ENCODE measurements around the gene LRRD1. TPM values are rescaled to one million over a fixed set of nuclear protein-coding genes. Genes with fewer than 3 reads are reported as not detected.
"Not testable (repeated sequence)": the region's sequence is repeated elsewhere in the genome, so short reads cannot be mapped to it uniquely, and the experiment has no call there.

The LRRD1 gene
- total RNA-seq (under 1 TPM in 1 of 2 experiments, not detected in 1; 0.18 TPM), polyA plus RNA-seq (not detected), total RNA-seq (0 to 0.17 (median 0) reads per million in 6 experiments)

DNA sequence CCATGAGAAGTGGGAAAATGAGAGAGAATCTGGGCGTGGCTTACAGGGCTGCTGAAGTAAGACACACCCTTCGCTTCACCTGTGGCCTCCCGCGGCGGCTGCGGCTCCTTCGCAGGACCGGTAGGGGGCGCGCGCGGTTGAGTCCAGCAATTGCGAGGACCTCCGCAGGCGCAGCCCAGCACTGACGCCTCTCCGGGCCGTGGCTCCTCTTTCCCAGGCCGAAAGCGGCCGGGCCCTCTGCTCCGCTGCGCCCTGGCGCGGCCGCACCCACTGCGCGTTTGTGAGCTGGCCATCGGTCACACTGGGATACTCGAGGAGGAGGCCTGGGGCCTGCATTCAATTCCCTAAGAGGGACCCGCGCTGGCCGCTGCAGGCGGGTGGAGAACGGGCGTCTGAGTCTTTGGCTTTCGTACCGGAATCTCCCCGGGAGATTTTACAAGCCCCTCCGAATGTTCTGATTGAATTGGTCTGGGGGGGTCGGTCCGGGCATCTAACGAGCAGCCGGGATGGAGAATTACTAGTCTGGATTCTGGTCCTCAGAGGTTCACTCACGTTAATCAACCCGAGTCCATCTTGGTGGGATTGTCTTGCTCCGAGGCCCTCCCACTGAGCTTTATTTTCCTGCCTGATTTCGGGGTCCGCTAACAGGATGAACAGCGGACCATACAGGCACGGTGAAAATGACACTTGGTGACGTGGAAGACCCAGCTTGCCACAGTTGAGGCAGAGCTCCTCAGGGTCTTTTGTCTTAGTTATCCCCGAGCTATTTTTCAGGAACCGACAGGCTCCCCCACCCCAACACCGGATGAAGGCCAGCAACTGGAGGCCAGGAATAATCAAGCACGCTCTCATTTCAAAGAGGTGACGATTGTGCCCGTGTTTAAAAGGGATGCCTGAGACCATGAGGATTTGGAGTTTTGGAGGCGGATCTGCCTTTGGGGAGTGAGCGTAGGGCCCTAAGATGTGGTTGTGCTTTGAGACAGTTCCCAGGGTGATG, at the start of gene LRRD1:
TSS of gene LRRD1 (minus strand) at position 215 of the 997 bp plus-strand sequence. CDS start 13,940 bp downstream, outside the sequence.
- Mint-ChIP-seq H3K4me3 (peak within 1 kb of the TSS; percentile 81 to 90 (median 85)), H3K27ac (peak within 1 kb of the TSS in 9 of 10 donors; percentile 36 to 86 (median 82)), H3K36me3 (no peaks in the 10 kb centered on the region), H3K9me3 (peaks cover 0 to 5% (median 0%) of the 10 kb centered on the region in 9 donors), H3K4me1 (peaks cover 0 to 15% (median 9%) of the 10 kb centered on the region in 4 donors), H3K27me3 (peaks cover under 1 to 10% (median 5%) of the 10 kb centered on the region in 5 donors)
- POLR2A ChIA-PET: interaction anchor here (0.6 to 0.9 kb wide), 2 partner anchors 66 to 81 kb away, joined by 3 to 6 read pairs; partner anchors contain the start of genes ANKIB1 and KRIT1
- peak; percentile 98 to 99 for ATAC-seq
- DNase-seq: peak; percentile 82 to 93 (median 91)

DNA sequence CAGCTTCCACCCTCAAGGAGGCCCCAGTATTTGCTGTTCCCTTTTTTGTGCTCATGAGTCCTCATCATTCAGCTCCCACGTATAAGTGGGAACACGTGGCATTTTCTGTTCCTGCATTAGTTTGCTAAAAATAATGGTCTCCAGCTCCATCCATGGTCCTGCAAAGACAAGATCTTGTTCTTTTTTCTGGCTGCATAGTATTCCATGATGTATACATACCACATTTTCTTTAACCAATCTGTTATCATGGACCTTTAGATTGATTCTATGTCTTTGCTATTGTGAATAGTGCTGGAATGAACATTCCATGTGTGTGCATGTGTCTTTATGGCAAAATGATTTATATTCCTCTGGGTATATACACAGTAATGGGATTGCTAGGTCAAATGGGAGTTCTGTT, 49.8 kb upstream of the LRRD1 start:
- Mint-ChIP-seq H3K36me3 (peaks cover 24 to 84% (median 57%) of the 10 kb centered on the region in 3 donors), H3K9me3 (peaks cover 0 to 5% (median 0%) of the 10 kb centered on the region in 9 donors), H3K27ac (peak overlapping the region in 1 of 10 donors; percentile 58), H3K4me1 (peaks cover 0 to 7% (median under 1%) of the 10 kb centered on the region in 4 donors), H3K27me3 (no peaks in the 10 kb centered on the region), H3K4me3 (no peak overlapping the region)
- ATAC-seq: no peak
- POLR2A ChIA-PET: no interaction called here
- DNase-seq: no peak

DNA sequence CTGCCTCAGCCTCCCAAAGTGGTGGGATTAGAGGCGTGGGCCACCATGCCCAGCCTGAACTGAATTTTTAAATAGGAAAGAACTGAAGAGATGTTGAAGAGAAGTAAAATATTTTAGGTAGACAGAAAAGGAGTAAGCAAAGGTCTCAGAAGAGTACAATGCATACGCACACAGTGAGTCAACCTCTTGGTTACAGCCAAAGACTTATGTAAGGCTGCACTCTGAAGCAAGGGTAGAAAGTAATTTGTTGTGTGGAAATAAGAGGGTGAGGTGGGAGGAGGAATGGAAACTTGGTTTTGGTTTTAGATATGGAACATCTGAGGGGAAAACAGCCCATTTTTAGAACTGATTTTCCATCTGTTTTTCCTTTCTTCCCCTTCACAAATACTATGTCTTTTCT, 49.2 kb upstream of the LRRD1 start:
- Mint-ChIP-seq H3K4me1 (peaks cover 0 to 7% (median under 1%) of the 10 kb centered on the region in 4 donors), H3K4me3 (no peak overlapping the region), H3K27ac (peak overlapping the region in 2 of 10 donors; percentile 41 to 58), H3K9me3 (peaks cover 0 to 5% (median 0%) of the 10 kb centered on the region in 9 donors), H3K36me3 (peaks cover 24 to 82% (median 56%) of the 10 kb centered on the region in 3 donors), H3K27me3 (no peaks in the 10 kb centered on the region)
- ATAC-seq: no peak
- POLR2A ChIA-PET: no interaction called here
- no peak for DNase-seq

DNA sequence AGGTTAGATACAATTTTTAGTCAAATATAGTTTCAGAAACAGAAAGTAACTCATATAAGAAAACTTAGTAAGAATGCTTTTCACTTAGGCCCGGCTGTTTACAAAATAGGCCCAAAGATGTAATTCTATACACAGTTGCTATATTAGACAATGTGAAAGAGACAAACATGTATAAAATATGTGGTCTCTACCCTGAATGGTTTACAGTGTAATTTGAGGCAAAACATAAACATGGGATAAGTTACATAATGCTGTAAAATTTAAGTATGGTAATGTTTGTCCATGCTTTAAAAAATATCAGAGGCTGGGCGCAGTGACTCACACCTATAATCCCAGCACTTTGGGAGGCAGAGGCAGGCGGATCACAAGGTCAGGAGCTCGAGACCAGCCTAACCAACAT, 48.0 kb upstream of the LRRD1 start:
- peaks cover 0 to 5% (median 0%) of the 10 kb centered on the region in 9 donors for H3K9me3 Mint-ChIP-seq
- no peak for ATAC-seq
- no peak for DNase-seq
- POLR2A ChIA-PET: no interaction called here
- peak overlapping the region in 4 of 10 donors; percentile 1 to 48 (median 25) for H3K27ac Mint-ChIP-seq
- H3K36me3 Mint-ChIP-seq: peaks cover 24 to 75% (median 49%) of the 10 kb centered on the region in 3 donors
- H3K4me1 Mint-ChIP-seq: peaks cover 0 to 7% (median under 1%) of the 10 kb centered on the region in 4 donors
- H3K27me3 Mint-ChIP-seq: no peaks in the 10 kb centered on the region
- H3K4me3 Mint-ChIP-seq: no peak overlapping the region

DNA sequence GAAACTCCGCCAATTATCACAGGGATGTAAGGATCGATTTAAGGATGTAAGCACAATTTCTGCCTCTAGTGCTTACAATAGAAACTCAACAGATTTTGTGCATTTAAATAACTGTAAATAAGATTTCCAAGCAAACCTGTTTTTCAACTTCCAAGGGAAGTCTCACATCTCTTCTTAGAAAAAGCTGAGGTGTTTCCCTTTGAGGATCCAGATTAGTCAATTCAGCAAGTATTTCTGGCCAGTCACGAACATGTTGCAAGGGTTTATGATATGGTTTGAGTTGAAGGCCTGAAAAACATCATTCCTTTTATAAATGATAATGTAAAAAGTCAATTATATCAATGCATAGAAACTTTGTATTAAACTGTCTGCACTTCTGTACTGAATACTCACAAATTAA, 42.8 kb upstream of the LRRD1 start:
- H3K36me3 Mint-ChIP-seq: peaks cover 10 to 82% (median 47%) of the 10 kb centered on the region in 3 donors
- H3K4me3 Mint-ChIP-seq: no peak overlapping the region
- no peak overlapping the region for H3K27ac Mint-ChIP-seq
- POLR2A ChIA-PET: no interaction called here
- DNase-seq (no peak), ATAC-seq (no peak)
- no peaks in the 10 kb centered on the region for H3K4me1 Mint-ChIP-seq
- no peaks in the 10 kb centered on the region for H3K9me3 Mint-ChIP-seq
- no peaks in the 10 kb centered on the region for H3K27me3 Mint-ChIP-seq

DNA sequence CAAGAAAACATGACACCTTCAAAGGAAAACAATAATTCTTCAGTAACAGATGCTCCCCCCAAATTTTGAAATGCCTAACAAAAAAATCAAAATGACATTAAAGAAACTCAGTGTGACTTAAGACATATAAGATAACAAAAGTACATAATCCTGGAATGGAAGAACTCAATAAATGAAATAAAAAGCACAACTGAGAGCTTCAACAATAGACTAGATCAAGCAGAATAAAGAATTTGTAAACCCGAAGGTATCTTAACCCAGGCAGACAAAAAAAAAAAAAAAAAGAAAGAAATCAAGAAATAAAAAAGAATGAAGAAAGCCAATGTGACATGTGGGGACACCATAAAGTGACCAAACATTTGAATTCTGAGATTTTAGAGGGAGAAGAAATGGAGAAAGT, 27.7 kb upstream of the LRRD1 start:
- POLR2A ChIA-PET: interaction anchor here (0.7 kb wide), 1 partner anchor 209 kb away, joined by 4 read pairs; no protein-coding TSS in a partner anchor
- H3K36me3 Mint-ChIP-seq: peaks cover 40 to 89% (median 74%) of the 10 kb centered on the region in 3 donors
- DNase-seq (no peak), ATAC-seq (no peak)
- H3K27me3 Mint-ChIP-seq: no peaks in the 10 kb centered on the region
- H3K9me3 Mint-ChIP-seq: peaks cover 10 to 29% (median 19%) of the 10 kb centered on the region in 9 donors
- H3K27ac Mint-ChIP-seq: peak overlapping the region in 1 of 10 donors; percentile 9
- peak overlapping the region in 1 of 10 donors; percentile 24 for H3K4me3 Mint-ChIP-seq
- H3K4me1 Mint-ChIP-seq: peaks cover 8 to 18% (median 17%) of the 10 kb centered on the region in 4 donors

DNA sequence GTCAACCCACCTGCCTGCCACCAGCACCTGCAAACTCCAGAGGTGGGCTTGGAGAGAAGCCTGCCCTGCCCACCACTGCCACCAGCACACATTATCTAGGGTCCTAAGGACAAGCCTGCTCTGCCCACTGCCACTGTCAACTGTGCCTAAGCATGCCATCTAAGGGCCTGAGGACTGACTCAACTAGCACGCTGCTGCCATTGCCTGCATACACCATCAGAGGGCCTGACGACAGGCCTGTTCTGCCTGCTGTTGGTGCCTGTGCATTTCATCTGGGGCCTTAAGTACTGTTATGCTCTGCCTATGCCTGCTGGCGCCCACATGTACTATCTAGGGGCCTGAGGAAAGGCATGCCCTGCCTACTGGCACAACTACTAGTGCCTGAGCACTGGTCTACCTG, 27.0 kb upstream of the LRRD1 start:
- no peak overlapping the region for H3K27ac Mint-ChIP-seq
- peaks cover 35 to 88% (median 71%) of the 10 kb centered on the region in 3 donors for H3K36me3 Mint-ChIP-seq
- DNase-seq (no peak), ATAC-seq (no peak)
- H3K27me3 Mint-ChIP-seq: no peaks in the 10 kb centered on the region
- H3K9me3 Mint-ChIP-seq: peaks cover 10 to 29% (median 18%) of the 10 kb centered on the region in 9 donors
- no peak overlapping the region for H3K4me3 Mint-ChIP-seq
- POLR2A ChIA-PET: no interaction called here
- H3K4me1 Mint-ChIP-seq: peaks cover 8 to 17% (median 16%) of the 10 kb centered on the region in 4 donors

DNA sequence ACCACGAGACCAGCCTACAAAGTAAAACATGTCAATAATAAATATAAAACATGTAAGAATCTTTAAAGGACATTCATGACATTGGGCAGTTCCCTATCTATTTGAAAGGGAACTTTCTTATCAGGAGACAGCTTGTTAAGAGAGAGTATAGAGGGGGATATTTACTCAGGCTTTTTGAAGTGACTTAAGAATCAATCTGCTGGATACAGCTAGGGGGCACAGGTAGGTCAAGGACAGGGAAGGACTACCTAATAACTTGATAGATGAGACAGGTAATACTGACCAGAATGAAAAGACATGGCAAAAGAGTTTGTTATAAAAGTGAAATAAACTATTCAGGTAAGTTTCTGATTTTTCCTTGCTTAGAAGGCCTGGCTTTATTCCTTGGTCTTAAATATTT, 21.8 kb upstream of the LRRD1 start:
- H3K9me3 Mint-ChIP-seq: peaks cover 0 to 2% (median 0%) of the 10 kb centered on the region in 9 donors
- H3K27me3 Mint-ChIP-seq: no peaks in the 10 kb centered on the region
- DNase-seq (no peak), ATAC-seq (no peak)
- H3K4me1 Mint-ChIP-seq: peaks cover 0 to 8% (median 2%) of the 10 kb centered on the region in 4 donors
- H3K36me3 Mint-ChIP-seq: peaks cover 6 to 71% (median 46%) of the 10 kb centered on the region in 3 donors
- POLR2A ChIA-PET: no interaction called here
- H3K27ac Mint-ChIP-seq: peak overlapping the region in 1 of 10 donors; percentile 22
- no peak overlapping the region for H3K4me3 Mint-ChIP-seq

DNA sequence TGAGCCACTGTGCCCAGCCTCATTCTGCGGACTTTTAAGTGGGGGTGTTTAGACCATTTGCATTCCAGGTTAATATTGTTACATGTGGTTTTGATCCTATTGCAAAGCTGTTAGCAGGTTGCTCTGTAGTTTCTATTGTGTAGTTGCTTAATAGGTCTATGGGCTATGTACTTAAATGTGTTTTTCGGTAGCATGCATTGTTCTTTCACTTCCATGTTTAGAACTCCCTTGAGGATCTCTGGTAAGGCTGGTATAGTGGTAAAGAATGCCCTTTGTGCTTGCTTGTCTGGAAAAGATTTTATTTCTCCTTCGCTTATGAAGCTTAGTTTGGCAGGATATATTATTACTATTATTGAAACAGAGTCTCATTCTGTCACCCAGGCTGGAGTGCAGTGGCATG, 13.4 kb upstream of the LRRD1 start:
- POLR2A ChIA-PET: interaction anchor here (1.4 kb wide), 1 partner anchor 11 kb away, joined by 3 read pairs; no protein-coding TSS in a partner anchor
- ATAC-seq: no peak
- H3K9me3 Mint-ChIP-seq: peaks cover 4 to 47% (median 35%) of the 10 kb centered on the region in 9 donors
- peaks cover 26 to 38% (median 35%) of the 10 kb centered on the region in 3 donors for H3K36me3 Mint-ChIP-seq
- no peak for DNase-seq
- no peak overlapping the region for H3K4me3 Mint-ChIP-seq
- peak overlapping the region in 1 of 10 donors; percentile 32 for H3K27ac Mint-ChIP-seq
- H3K4me1 Mint-ChIP-seq: no peaks in the 10 kb centered on the region
- no peaks in the 10 kb centered on the region for H3K27me3 Mint-ChIP-seq

DNA sequence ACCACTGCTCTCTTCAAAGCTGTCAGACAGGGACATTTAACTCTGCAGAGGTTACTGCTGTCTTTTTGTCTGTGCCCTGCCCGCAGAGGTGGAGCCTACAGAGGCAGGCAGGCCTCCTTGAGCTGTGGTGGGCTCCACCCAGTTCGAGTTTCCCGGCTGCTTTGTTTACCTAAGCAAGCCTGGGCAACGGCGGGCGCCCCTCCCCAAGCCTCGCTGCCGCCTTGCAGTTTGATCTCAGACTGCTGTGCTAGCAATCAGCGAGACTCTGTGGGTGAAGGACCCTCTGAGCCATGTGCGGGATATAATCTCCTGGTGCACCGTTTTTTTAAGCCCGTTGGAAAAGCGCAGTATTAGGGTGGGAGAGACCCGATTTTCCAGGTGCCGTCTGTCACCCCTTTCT, 10.3 kb upstream of the LRRD1 start:
- POLR2A ChIA-PET, H3K4me3 Mint-ChIP-seq, ATAC-seq, H3K27ac Mint-ChIP-seq, DNase-seq, H3K4me1 Mint-ChIP-seq, H3K27me3 Mint-ChIP-seq: not testable (repeated sequence)
- Mint-ChIP-seq H3K9me3 (peaks cover 4 to 52% (median 30%) of the 10 kb centered on the region in 9 donors), H3K36me3 (peaks cover 11 to 21% (median 18%) of the 10 kb centered on the region in 3 donors)

DNA sequence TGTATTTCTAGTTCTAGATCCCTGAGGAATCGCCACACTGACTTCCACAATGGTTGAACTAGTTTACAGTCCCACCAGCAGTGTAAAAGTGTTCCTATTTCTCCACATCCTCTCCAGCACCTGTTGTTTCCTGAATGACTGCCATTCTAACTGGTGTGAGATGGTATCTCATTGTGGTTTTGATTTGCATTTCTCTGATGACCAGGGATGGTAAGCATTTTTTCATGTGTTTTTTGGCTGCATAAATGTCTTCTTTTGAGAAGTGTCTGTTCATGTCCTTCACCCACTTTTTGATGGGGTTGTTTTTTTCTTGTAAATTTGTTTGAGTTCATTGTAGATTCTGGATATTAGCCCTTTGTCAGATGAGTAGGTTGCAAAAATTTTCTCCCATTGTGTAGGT, 5.4 kb upstream of the LRRD1 start:
- peaks cover 0 to 18% (median 8%) of the 10 kb centered on the region in 9 donors for H3K9me3 Mint-ChIP-seq
- H3K4me1 Mint-ChIP-seq, ATAC-seq, H3K36me3 Mint-ChIP-seq, H3K4me3 Mint-ChIP-seq, DNase-seq, H3K27ac Mint-ChIP-seq, POLR2A ChIA-PET, H3K27me3 Mint-ChIP-seq: not testable (repeated sequence)

DNA sequence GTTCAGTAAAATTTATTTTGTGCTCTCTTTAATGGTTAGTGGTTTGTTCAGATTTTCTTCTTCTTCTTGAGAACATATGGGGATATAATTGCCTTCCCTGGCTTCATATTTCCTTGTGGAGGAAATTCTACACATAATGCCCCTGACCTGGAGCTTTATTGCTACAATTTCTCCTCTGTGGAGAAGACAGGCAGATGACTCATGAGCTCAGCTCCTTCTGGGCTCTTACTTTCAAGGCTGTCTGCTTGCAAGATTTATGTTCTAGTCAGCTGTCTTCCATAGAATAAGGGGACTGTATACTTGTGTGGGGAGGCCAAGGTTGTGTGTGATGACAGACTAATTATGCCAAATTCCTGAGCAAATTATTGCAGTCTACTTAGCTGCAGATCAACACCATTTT, 1.6 kb downstream of the LRRD1 start:
- H3K4me3 Mint-ChIP-seq: no peak overlapping the region
- POLR2A ChIA-PET: no interaction called here
- H3K27ac Mint-ChIP-seq: no peak overlapping the region
- H3K27me3 Mint-ChIP-seq: peaks cover 3 to 17% (median 8%) of the 10 kb centered on the region in 5 donors
- no peaks in the 10 kb centered on the region for H3K36me3 Mint-ChIP-seq
- peaks cover 0 to 5% (median 0%) of the 10 kb centered on the region in 9 donors for H3K9me3 Mint-ChIP-seq
- DNase-seq: no peak
- peaks cover 0 to 15% (median 9%) of the 10 kb centered on the region in 4 donors for H3K4me1 Mint-ChIP-seq
- no peak for ATAC-seq
